H1 (cell line): ENCODE measurements around the gene CBLC. TPM values are rescaled to one million over a fixed set of nuclear protein-coding genes. Genes with fewer than 3 reads are reported as not detected.
A peak's percentile ranks its signal among the peaks of the same experiment; 100 is the strongest.

ENCODE experiments used
- CTCF ChIA-PET: fragments of 300-600 bp; sonication (Branson Sonifier 250); formaldehyde crosslinking; loops from one replicate; lab custom pipeline; 2021; ENCODE audit not compliant: partially characterized antibody; lab: Charles Lee
- POLR2A ChIA-PET: fragments of 300-600 bp; sonication (Branson Sonifier 250); formaldehyde crosslinking; loops from one replicate; lab custom pipeline; 2021; ENCODE audit warnings: inconsistent platforms; ENCODE audit not compliant: partially characterized antibody; lab: Charles Lee
- DNase-seq, 2 experiments: peaks; one replicate each; pipeline versions ENCODE4 v3.0.0 to v3.0.0-alpha.2; 2010 to 2022; ENCODE audit warnings: low spot score in 2 of 2, low read depth in 1 of 2, mixed read lengths in 1 of 2
- FAIRE-seq: peaks from 2 replicates; lab custom pipeline; 2011; peaks lifted over from hg19 to GRCh38; lab: Jason Lieb, UNC
- H2AFZ ChIP-seq: 2 replicates; pipeline ENCODE4 v1.8.1; 2012; ENCODE audit warnings: low read length, inconsistent platforms
- H2AK5ac ChIP-seq: 2 replicates; pipeline ENCODE4 v1.6.1; 2013; ENCODE audit warnings: low read depth, low read length
- H2BK120ac ChIP-seq: replicated peaks from 2 replicates; pipeline ENCODE3; 2013; ENCODE audit warnings: low read depth, low read length, inconsistent platforms
- H2BK12ac ChIP-seq: 2 replicates; pipeline ENCODE4 v1.6.1; 2013; ENCODE audit warnings: low read depth, low read length
- H2BK15ac ChIP-seq: 2 replicates; pipeline ENCODE4 v1.6.1; 2013; ENCODE audit warnings: low read length
- H2BK20ac ChIP-seq: 2 replicates; pipeline ENCODE4 v1.6.1; 2013; ENCODE audit warnings: low read length
- H2BK5ac ChIP-seq: 2 replicates; pipeline ENCODE4 v1.6.1; 2013; ENCODE audit warnings: low read depth, low read length
- H3K14ac ChIP-seq: 2 replicates; pipeline ENCODE4 v1.6.1; 2013; ENCODE audit warnings: inconsistent platforms; ENCODE audit not compliant: insufficient read length
- H3K18ac ChIP-seq: 2 replicates; pipeline ENCODE4 v1.6.1; 2013; ENCODE audit warnings: low read length; ENCODE audit errors: extremely low read depth
- H3K23ac ChIP-seq: 2 replicates; pipeline ENCODE4 v1.6.1; 2013; ENCODE audit warnings: inconsistent platforms; ENCODE audit not compliant: insufficient read length
- H3K23me2 ChIP-seq: 2 replicates; pipeline ENCODE4 v1.6.1; 2013; ENCODE audit warnings: low read depth, low read length
- H3K27ac ChIP-seq: 2 replicates; pipeline ENCODE4 v1.6.1; 2011; ENCODE audit warnings: low read depth, low read length, inconsistent platforms
- H3K27me3 ChIP-seq, 4 experiments: replicated peaks in 1 of 4; 1 replicate in 1 of 4; 2 replicates in 3 of 4; pipeline versions ENCODE4 v1.6.1 to v1.8.1; 2011 to 2013; ENCODE audit warnings: low read length in 3 of 4, mild to moderate bottlenecking in 3 of 4, inconsistent platforms in 2 of 4, mixed read lengths in 2 of 4, moderate library complexity in 1 of 4; ENCODE audit not compliant: control insufficient read depth in 3 of 4, insufficient read depth in 3 of 4; ENCODE audit errors: extremely low read depth in 1 of 4
- H3K36me3 ChIP-seq, 4 experiments: 2 replicates each; pipeline versions ENCODE4 v1.6.1 to v1.8.1; 2011 to 2013; ENCODE audit warnings: mild to moderate bottlenecking in 4 of 4, low read length in 3 of 4, moderate library complexity in 2 of 4, control low read depth in 1 of 4, inconsistent platforms in 1 of 4; ENCODE audit not compliant: insufficient read depth in 4 of 4, control insufficient read depth in 2 of 4
- H3K4ac ChIP-seq: replicated peaks from 2 replicates; pipeline ENCODE3; 2013; ENCODE audit warnings: low read length, low read depth, mixed read lengths, inconsistent platforms; ENCODE audit not compliant: insufficient read length
- H3K4me1 ChIP-seq, 4 experiments: replicated peaks in 1 of 4; 1 replicate in 1 of 4; 2 replicates in 3 of 4; pipeline versions ENCODE4 v1.6.1 to v1.8.1; 2011 to 2013; ENCODE audit warnings: low read length in 3 of 4, inconsistent platforms in 2 of 4, mixed read lengths in 1 of 4; ENCODE audit not compliant: insufficient read depth in 4 of 4, control insufficient read depth in 3 of 4
- H3K4me2 ChIP-seq, 2 experiments: 2 replicates each; pipeline versions ENCODE4 v1.6.1 to v1.8.1; 2011 to 2013; ENCODE audit warnings: low read depth in 2 of 2, low read length in 2 of 2, control low read depth in 1 of 2, inconsistent platforms in 1 of 2, mild to moderate bottlenecking in 1 of 2; ENCODE audit not compliant: insufficient read depth in 1 of 2
- H3K4me3 ChIP-seq, 4 experiments: fragments of 200-600, 300-600 bp in 1 of 4; sonication (generic), shearing (Covaris generic), sonication (Bioruptor Twin) in 1 of 4; 2 replicates each; pipeline versions ENCODE4 v1.5.1 to v1.8.1; 2011 to 2016; ENCODE audit warnings: low read length in 4 of 4, low read depth in 3 of 4, control low read depth in 2 of 4, inconsistent platforms in 2 of 4, mild to moderate bottlenecking in 2 of 4, mixed read lengths in 1 of 4, moderate library complexity in 1 of 4; ENCODE audit not compliant: insufficient read depth in 2 of 4; ENCODE audit errors: extremely low read depth in 1 of 4
- H3K56ac ChIP-seq: replicated peaks from 2 replicates; pipeline ENCODE3; 2013; ENCODE audit warnings: low read depth, mild to moderate bottlenecking, mixed read lengths, low read length, inconsistent platforms; ENCODE audit not compliant: insufficient read length
- H3K79me1 ChIP-seq: 2 replicates; pipeline ENCODE4 v1.6.1; 2013; ENCODE audit warnings: low read depth, low read length, control low read depth
- H3K79me2 ChIP-seq, 2 experiments: 2 replicates each; pipeline versions ENCODE4 v1.6.1 to v1.8.1; 2012 to 2013; ENCODE audit warnings: low read length in 2 of 2, mild to moderate bottlenecking in 2 of 2, inconsistent platforms in 1 of 2; ENCODE audit not compliant: insufficient read depth in 2 of 2, control insufficient read depth in 1 of 2
- H3K9ac ChIP-seq, 4 experiments: replicated peaks in 1 of 4; 1 replicate in 1 of 4; 2 replicates in 3 of 4; pipeline versions ENCODE4 v1.6.1 to v1.8.1; 2011 to 2013; ENCODE audit warnings: low read depth in 3 of 4, low read length in 3 of 4, control low read depth in 2 of 4, mild to moderate bottlenecking in 2 of 4, moderate library complexity in 2 of 4, inconsistent platforms in 1 of 4; ENCODE audit errors: extremely low read depth in 1 of 4
- H3K9me3 ChIP-seq, 2 experiments: 2 replicates each; pipeline versions ENCODE4 v1.6.1 to v1.8.1; 2012 to 2013; ENCODE audit warnings: mild to moderate bottlenecking in 2 of 2, moderate library complexity in 2 of 2, control low read depth in 1 of 2, inconsistent platforms in 1 of 2, low read depth in 1 of 2, low read length in 1 of 2, mixed read lengths in 1 of 2; ENCODE audit not compliant: insufficient read depth in 2 of 2
- H4K20me1 ChIP-seq, 2 experiments: replicated peaks in 1 of 2; 2 replicates each; pipeline versions ENCODE3 to v1.8.1; 2011 to 2013; ENCODE audit warnings: inconsistent platforms in 2 of 2, low read length in 2 of 2, mild to moderate bottlenecking in 1 of 2; ENCODE audit not compliant: insufficient read depth in 2 of 2, control insufficient read depth in 1 of 2
- H4K5ac ChIP-seq: 2 replicates; pipeline ENCODE4 v1.6.1; 2013; ENCODE audit warnings: low read length, low read depth, mixed read lengths, inconsistent platforms; ENCODE audit not compliant: insufficient read length
- H4K8ac ChIP-seq: 2 replicates; pipeline ENCODE4 v1.8.0; 2013; ENCODE audit warnings: mild to moderate bottlenecking, moderate library complexity, low read length, inconsistent platforms; ENCODE audit not compliant: insufficient read depth; ENCODE audit errors: extremely low read depth
- H4K91ac ChIP-seq: replicated peaks from 2 replicates; pipeline ENCODE3; 2013; ENCODE audit warnings: low read length, mixed read lengths, inconsistent platforms; ENCODE audit not compliant: insufficient read length
- CHD1 ChIP-seq: IDR thresholded peaks from 2 replicates; pipeline ENCODE4 v1.6.1; 2012; ENCODE audit warnings: low read depth, low read length, improper control_type of control experiment
- GTF2F1 ChIP-seq: IDR thresholded peaks from 2 replicates; pipeline ENCODE4 v1.6.1; 2012; ENCODE audit warnings: low read depth, low read length, improper control_type of control experiment, borderline replicate concordance
- RBBP5 ChIP-seq: IDR thresholded peaks from 2 replicates; pipeline ENCODE4 v1.7.1; 2012; ENCODE audit warnings: low read depth, mild to moderate bottlenecking, inconsistent platforms, low read length, moderate library complexity, borderline replicate concordance
- SIRT6 ChIP-seq: IDR thresholded peaks from one replicate; pipeline ENCODE4 v1.7.1; 2012; ENCODE audit warnings: low read length, inconsistent platforms
- TEAD4 ChIP-seq: IDR thresholded peaks from 2 replicates; pipeline ENCODE4 v1.6.1; 2012; ENCODE audit warnings: low read depth, low read length, inconsistent platforms, mixed read lengths
- WGBS, 2 experiments: shearing (Covaris generic) in 1 of 2; methylation state at CpG; one replicate each; pipeline versions ENCODE4 v1.1.6 to v1.1.7; 2013 to 2015; ENCODE audit warnings: low lambda C conversion rate in 2 of 2, mixed read lengths in 2 of 2, inconsistent platforms in 1 of 2, low coverage in 1 of 2, missing lambda C conversion rate in 1 of 2; ENCODE audit not compliant: insufficient replicate concordance in 2 of 2, insufficient coverage in 1 of 2, insufficient read length in 1 of 2; ENCODE audit errors: extremely low coverage in 1 of 2, missing lambda C conversion rate in 1 of 2; 5-methylcytosine and 5-hydroxymethylcytosine counted together
- polyA plus RNA-seq, 7 experiments: library from polyadenylated mRNA; depleted of rRNA in 3 of 7; stranded (reverse) in 5 of 7; unstranded in 2 of 7; fragments of >200 nt in 5 of 7; fragments of 200-250 nt in 2 of 7; gene quantifications; 1 replicate in 5 of 7; 2 replicates in 1 of 7; 4 replicates in 1 of 7; pipeline versions ENCODE4 v1.2.1 to v1.2.3, GENCODE V29; 2011 to 2013; ENCODE audit warnings: missing spikeins in 2 of 7, mixed read lengths in 2 of 7
- total RNA-seq: library from RNA; stranded (reverse); fragmentation: NEBNext Ultra II Directional; extraction: Animal tissue kit (Norgen Biotek cat#: 25700); gene quantifications from 2 replicates; pipeline ENCODE4 v1.2.1, GENCODE V29; 2021

Gene CBLC
- total and polyA plus RNA-seq, 2 of the 8 experiments (the other 6 are each of a cell fraction or from before 2014, with no cell fraction given) = 17.4 to 35.7 TPM

DNA sequence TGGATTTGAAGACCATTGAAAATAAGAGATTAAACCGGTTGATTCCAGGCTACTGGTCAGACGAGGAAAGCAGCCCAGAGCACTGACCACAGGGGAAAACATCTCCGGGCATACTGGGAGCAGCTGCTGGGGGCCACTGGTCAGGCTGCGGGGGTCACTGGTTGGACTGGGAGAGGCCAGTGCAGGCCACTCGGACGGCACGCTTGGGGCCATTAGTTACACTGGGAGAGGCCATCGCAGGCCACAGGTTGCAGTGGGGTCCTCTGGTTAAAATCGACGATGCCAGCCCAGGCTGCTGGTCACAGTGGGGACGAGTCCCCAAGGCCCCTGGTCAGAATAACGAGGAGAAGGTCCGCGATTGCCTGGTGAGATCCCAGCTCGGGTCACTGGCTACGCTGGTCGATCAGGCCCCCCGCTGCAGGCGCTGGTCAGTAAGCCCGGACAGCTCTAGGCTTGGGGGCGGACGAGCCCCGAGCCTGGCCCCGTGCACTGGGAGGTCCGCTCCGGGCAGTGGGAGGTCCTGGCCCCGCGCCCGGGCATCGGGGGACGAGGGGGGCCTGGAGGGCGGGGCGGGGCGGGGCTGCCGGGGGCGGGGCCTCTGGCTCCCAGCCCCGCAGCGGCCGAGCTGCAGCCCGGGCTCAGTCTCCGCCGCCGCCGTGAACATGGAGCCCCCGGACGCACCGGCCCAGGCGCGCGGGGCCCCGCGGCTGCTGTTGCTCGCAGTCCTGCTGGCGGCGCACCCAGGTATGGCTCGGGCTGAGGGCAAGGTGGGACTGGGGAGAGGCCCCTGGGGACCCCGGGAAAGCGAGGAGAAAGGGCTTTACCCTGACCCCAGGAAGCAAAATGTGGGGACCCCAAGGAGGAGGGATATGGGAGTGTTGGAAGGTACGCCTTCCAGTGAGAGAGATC is 31.0 kb downstream of the CBLC start, which contains the start of gene BCAM:
BCAM (plus strand) TSS at position 641 of the 909 bp plus-strand sequence; CDS start at position 663, 22 bp downstream.
- ChIA-PET CTCF (interaction anchor here (0.6 to 8.5 kb wide), 19 partner anchors 10 to 119 kb away, joined by 3 to 116 read pairs (median 6); partner anchors contain the start of gene NECTIN2), POLR2A (interaction anchor here (0.9 to 6.0 kb wide), 22 partner anchors 10 to 112 kb away, joined by 3 to 37 read pairs (median 6); partner anchors contain the start of gene NECTIN2)
- peaks cover 0 to 13% (median 11%) of the 10 kb centered on the region in 4 experiments; a peak in 6 of 7 replicates for H3K27me3 ChIP-seq
- no peak within 1 kb of the TSS for H3K14ac ChIP-seq
- H3K56ac ChIP-seq = peak within 1 kb of the TSS; percentile 85
- H3K4me2 ChIP-seq = peak within 1 kb of the TSS; percentile 72 to 99
- no peaks in the 10 kb centered on the region for H3K9me3 ChIP-seq
- H3K18ac ChIP-seq = peak within 1 kb of the TSS; percentile 100
- H4K91ac ChIP-seq = peak within 1 kb of the TSS; percentile 98
- H3K4me1 ChIP-seq = peaks cover 4 to 34% (median 21%) of the 10 kb centered on the region in 4 experiments
- peak within 1 kb of the TSS; percentile 64 to 96 (median 70) for H3K4me3 ChIP-seq
- 2% methylated on average over 26 of the region's 59 CpGs; no CpG with 5 or more reads in 1 of the 2 experiments for WGBS, 2 experiments
- H2BK120ac ChIP-seq = peak within 1 kb of the TSS; percentile 69
- H4K5ac ChIP-seq = peak within 1 kb of the TSS; percentile 82
- H3K36me3 ChIP-seq = peaks cover 2 to 14% (median 7%) of the 10 kb centered on the region in 4 experiments; a peak in 5 of 8 replicates
- peak within 1 kb of the TSS; percentile 95; the same call in 1 of the 2 replicates for H2BK12ac ChIP-seq
- H2BK20ac ChIP-seq = peak within 1 kb of the TSS; percentile 90; the same call in 1 of the 2 replicates
- no peak within 1 kb of the TSS for H2AFZ ChIP-seq
- H2BK15ac ChIP-seq = peak within 1 kb of the TSS; percentile 81; the same call in 1 of the 2 replicates
- H4K8ac ChIP-seq = peak within 1 kb of the TSS; percentile 83
- peak within 1 kb of the TSS; percentile 98 for H2BK5ac ChIP-seq
- no peaks in the 10 kb centered on the region for H3K79me2 ChIP-seq
- H3K23ac ChIP-seq = no peak within 1 kb of the TSS
- peak within 1 kb of the TSS; percentile 91 for H3K27ac ChIP-seq
- peaks cover 5% of the 10 kb centered on the region; the same call in 1 of the 2 replicates for H3K23me2 ChIP-seq
- H3K9ac ChIP-seq = peak within 1 kb of the TSS; percentile 54 to 82 (median 66)
- peak within 1 kb of the TSS; percentile 91 for H3K4ac ChIP-seq
- H4K20me1 ChIP-seq = peaks cover 8 to 11% of the 10 kb centered on the region in 2 experiments
- peaks cover 2% of the 10 kb centered on the region; the same call in 1 of the 2 replicates for H3K79me1 ChIP-seq
- no peak for FAIRE-seq
- 0 out of 2 replicates have a peak within 1 kb of the TSS, but pooled peaks have one; percentile 18 for H2AK5ac ChIP-seq
- DNase-seq = peak in 1 of 2 experiments; percentile 87
- TF ChIP-seq SIRT6 = no peak
- no peak for TF ChIP-seq TEAD4
- TF ChIP-seq GTF2F1 = no peak
- no peak for TF ChIP-seq CHD1
- TF ChIP-seq RBBP5 = peak; percentile 67; the same call in 1 of the 2 replicates
